NB4 (cell line): Measurements from ENCODE around the gene SPTSSB.

ENCODE experiments used
- CTCF ChIP-seq: IDR thresholded peaks from one replicate; pipeline ENCODE4 v1.5.1; 2012; ENCODE audit warnings: low read depth, low read length
- MYC ChIP-seq: IDR thresholded peaks from 2 replicates; pipeline ENCODE4 v1.6.1; 2011; ENCODE audit warnings: low read depth, low read length

GRCh38 chr3:161356287-161356686 is 15.0 kb downstream of the SPTSSB start:
- TF ChIP-seq MYC (no peak), CTCF (no peak)
